Tibial artery (tissue), 4 donors: ENCODE measurements around the gene CCDC197.

Source experiments
- DNase-seq, 2 donors: peaks; one replicate each; pipeline ENCODE4 v3.0.0-alpha.2; 2019
- H3K27ac ChIP-seq, 2 donors: fragments of 200-600 bp; sonication (generic) in 1 of 2; 1 replicate in 1 of 2; 2 replicates in 1 of 2; pipeline ENCODE4 v1.5.1; 2018 to 2019; ENCODE audit warnings: mild to moderate bottlenecking in 1 of 2
- H3K27me3 ChIP-seq, 2 donors: fragments of 200-600 bp; sonication (generic) in 1 of 2; one replicate each; pipeline versions ENCODE4 v1.5.1 to v1.6.0; 2016 to 2019
- H3K36me3 ChIP-seq, 3 donors: fragments of 200-600 bp; sonication (generic) in 2 of 3; one replicate each; pipeline ENCODE4 v1.5.1; 2016 to 2019; ENCODE audit warnings: mild to moderate bottlenecking in 2 of 3
- H3K4me1 ChIP-seq, 4 donors: fragments of 200-600 bp; sonication (generic) in 2 of 4; 1 replicate in 3 of 4; 2 replicates in 1 of 4; pipeline ENCODE4 v1.5.1; 2016 to 2019
- H3K4me3 ChIP-seq, 2 donors: fragments of 200-600 bp; sonication (generic) in 1 of 2; 1 replicate in 1 of 2; 2 replicates in 1 of 2; pipeline ENCODE4 v1.5.1; 2018 to 2019; ENCODE audit warnings: mild to moderate bottlenecking in 2 of 2
- H3K9me3 ChIP-seq, 3 donors: fragments of 200-600 bp; sonication (generic) in 1 of 3; one replicate each; pipeline ENCODE4 v1.5.1; 2016 to 2019
- intact Hi-C: fragments of 100-400 bp; cut with DNase I; formaldehyde crosslinking; loops from one replicate; pipeline ENCODE4 v1.15.0; 2023; ENCODE audit warnings: low total_unique reads
- TF ChIP-seq, protein P1 (sequence below), 2 experiments: fragments of 200-600 bp in 1 of 2; fragments of 450-650 bp in 1 of 2; IDR thresholded peaks; one replicate each; pipeline ENCODE4 v1.5.1; 2017 to 2019; ENCODE audit warnings: antibody characterized with exemption in 2 of 2, mild to moderate bottlenecking in 1 of 2, moderate library complexity in 1 of 2

Gene CCDC197

DNA sequence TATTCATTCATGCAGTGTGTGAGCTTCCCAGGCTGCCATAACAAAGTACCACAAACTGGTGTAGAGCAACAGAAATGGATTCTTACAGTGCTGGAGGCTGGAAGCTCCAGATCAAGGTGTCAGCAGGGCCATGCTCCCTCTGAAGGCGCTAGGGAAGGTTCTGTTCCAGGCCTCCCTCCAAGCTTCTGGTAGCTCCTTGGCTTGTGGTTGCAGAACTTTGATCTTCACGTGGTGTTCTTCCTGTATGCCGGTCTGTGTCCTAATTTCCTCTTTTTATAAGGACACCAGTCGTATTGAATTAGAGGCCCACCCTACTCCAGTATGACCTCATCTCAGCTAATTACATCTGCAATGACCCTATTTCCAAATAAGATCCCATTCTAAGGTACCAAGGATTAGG is 32.2 kb downstream of the CCDC197 start:
- DNase-seq: no peak
- intact Hi-C loops: no loop called here
- H3K27ac ChIP-seq: no peak overlapping the region

DNA sequence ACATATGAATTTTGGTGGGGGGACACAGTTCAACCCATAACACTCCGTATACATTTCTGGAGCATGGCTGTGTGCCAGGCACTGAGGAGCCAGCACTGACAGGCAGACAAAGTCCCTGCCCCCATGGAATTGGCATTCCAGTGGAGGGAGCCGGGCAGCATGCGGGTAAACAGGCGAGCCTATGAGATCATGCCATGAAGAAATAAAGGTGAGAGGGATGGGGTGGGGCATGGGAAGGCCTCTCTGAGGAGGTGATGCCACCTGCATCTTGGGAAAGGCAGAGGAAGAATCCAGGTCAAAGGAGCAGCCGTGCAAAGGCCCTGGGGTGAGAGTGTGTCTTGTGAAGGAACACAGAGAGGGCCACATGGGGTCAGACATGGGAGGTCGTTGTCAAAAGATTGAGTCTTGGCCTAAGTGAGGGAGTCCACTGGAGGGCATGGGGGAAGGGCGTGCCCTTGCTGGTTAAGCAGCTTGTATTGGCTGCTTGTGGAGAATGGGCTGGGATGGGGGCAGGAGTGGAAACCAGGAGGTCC is 32.6 kb downstream of the CCDC197 start:
- Histone ChIP-seq H3K27me3 (no peaks in the 10 kb centered on the region), H3K4me1 (peaks cover 0 to 9% (median 6%) of the 10 kb centered on the region in 4 donors), H3K4me3 (no peak overlapping the region), H3K27ac (no peak overlapping the region), H3K9me3 (no peaks in the 10 kb centered on the region), H3K36me3 (no peaks in the 10 kb centered on the region)
- TF ChIP-seq, protein P1, sequence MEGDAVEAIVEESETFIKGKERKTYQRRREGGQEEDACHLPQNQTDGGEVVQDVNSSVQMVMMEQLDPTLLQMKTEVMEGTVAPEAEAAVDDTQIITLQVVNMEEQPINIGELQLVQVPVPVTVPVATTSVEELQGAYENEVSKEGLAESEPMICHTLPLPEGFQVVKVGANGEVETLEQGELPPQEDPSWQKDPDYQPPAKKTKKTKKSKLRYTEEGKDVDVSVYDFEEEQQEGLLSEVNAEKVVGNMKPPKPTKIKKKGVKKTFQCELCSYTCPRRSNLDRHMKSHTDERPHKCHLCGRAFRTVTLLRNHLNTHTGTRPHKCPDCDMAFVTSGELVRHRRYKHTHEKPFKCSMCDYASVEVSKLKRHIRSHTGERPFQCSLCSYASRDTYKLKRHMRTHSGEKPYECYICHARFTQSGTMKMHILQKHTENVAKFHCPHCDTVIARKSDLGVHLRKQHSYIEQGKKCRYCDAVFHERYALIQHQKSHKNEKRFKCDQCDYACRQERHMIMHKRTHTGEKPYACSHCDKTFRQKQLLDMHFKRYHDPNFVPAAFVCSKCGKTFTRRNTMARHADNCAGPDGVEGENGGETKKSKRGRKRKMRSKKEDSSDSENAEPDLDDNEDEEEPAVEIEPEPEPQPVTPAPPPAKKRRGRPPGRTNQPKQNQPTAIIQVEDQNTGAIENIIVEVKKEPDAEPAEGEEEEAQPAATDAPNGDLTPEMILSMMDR (IDR thresholded peaks at IDR 0.05): no peak
- intact Hi-C loops: no loop called here
- no peak for DNase-seq

More for the DNA sequence above, 32.2 kb downstream of the CCDC197 start:
- TF ChIP-seq, protein P1 (IDR thresholded peaks at IDR 0.05): no peak
- peaks cover 0 to 9% (median 6%) of the 10 kb centered on the region in 4 donors for H3K4me1 ChIP-seq
- H3K27me3 ChIP-seq: no peaks in the 10 kb centered on the region
- no peaks in the 10 kb centered on the region for H3K36me3 ChIP-seq
- H3K9me3 ChIP-seq: no peaks in the 10 kb centered on the region
- no peak overlapping the region for H3K4me3 ChIP-seq

DNA sequence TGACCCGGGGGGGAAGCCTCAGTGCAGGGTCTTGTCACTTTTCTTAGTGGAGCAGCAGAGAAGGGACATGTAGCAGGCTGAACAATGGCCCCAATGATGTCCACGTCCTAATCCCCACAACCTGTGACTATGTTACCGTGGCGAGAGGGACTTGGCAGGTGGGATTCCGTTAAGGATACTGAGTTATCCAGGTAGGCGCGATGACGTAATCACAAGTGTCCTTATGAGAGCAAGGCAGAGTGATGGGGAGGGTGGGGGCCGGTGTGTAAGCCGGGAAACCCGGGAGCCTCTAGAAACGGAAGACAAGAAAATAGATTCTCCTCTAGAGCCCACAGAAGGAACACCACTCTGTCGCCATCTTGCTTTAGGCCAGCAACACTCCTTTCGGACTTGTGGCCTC is 33.5 kb downstream of the CCDC197 start:
- Histone ChIP-seq H3K4me3 (no peak overlapping the region), H3K9me3 (no peaks in the 10 kb centered on the region), H3K4me1 (peaks cover 0 to 9% (median 6%) of the 10 kb centered on the region in 4 donors), H3K36me3 (no peaks in the 10 kb centered on the region), H3K27me3 (no peaks in the 10 kb centered on the region), H3K27ac (no peak overlapping the region)
- TF ChIP-seq, protein P1 (IDR thresholded peaks at IDR 0.05): no peak
- DNase-seq: no peak
- intact Hi-C loops: no loop called here

DNA sequence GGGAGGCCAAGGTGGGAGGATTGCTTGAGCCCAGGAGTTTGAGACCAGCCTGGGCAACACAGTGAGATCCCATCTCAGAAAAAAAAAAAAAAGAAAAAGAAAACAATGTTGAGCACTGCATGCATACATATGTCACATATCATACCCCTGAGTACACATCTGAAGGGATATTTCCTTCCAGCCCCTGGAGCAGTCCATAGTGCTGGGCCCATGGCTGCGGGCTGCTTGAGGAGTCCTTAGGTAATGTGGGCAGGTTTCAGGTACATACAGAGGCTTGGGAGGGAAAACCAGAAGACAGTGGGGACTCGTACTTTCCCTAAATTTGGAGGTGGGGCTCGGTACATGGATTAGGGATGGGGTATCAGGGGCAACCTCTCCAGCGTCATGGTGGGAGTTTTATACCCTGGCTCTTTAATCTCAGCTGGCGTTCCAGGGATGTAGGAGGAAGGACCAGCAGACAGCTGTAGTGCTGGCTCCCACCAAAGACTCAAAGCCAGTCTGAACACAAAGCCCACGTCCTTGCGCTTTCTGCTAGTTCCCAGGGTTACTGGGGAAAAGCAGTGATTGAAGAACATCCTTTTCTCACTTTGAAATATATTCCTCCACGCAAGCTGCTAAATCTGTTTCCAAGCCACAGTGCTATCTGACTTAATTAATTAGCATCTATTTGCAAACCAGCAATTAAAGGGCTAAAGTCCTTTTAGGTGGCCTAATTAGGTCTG is 34.2 kb downstream of the CCDC197 start:
- intact Hi-C loops: no loop called here
- H3K4me3 ChIP-seq: no peak overlapping the region

DNA sequence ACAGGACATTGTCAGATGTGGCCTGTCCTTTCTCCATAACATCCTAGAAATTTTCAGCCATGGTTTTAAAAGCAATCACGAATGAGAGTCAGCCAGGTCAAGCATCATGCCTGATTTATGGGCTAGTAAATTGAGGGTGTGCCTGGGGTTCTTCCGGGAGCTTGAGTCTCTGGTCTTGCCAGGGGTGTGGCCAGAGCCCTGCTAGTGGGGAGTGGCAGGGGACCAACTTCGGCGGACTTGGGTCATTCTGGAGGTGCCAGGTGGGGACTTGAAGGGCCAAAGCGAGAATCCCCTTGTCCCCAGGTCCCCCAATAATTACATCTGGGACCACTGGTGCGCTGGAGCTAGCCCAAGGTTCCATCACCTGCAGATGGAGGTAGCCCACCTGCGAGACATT is 34.8 kb downstream of the CCDC197 start:
- peaks cover 0 to 3% (median 1%) of the 10 kb centered on the region in 4 donors for H3K4me1 ChIP-seq
- H3K36me3 ChIP-seq: no peaks in the 10 kb centered on the region
- no peak overlapping the region for H3K4me3 ChIP-seq
- TF ChIP-seq, protein P1 (IDR thresholded peaks at IDR 0.05): no peak
- H3K27me3 ChIP-seq: no peaks in the 10 kb centered on the region
- DNase-seq: no peak
- H3K9me3 ChIP-seq: no peaks in the 10 kb centered on the region
- intact Hi-C loops: no loop called here
- no peak overlapping the region for H3K27ac ChIP-seq

More for the DNA sequence above, 34.2 kb downstream of the CCDC197 start:
- H3K27me3 ChIP-seq: no peaks in the 10 kb centered on the region
- H3K4me1 ChIP-seq: peaks cover 0 to 9% (median 6%) of the 10 kb centered on the region in 4 donors
- H3K27ac ChIP-seq: no peak overlapping the region
- no peak for DNase-seq
- no peaks in the 10 kb centered on the region for H3K9me3 ChIP-seq
- TF ChIP-seq, protein P1 (IDR thresholded peaks at IDR 0.05): no peak
- no peaks in the 10 kb centered on the region for H3K36me3 ChIP-seq
